HEK293T (cell line): ENCODE data around the gene PPP1R27.

Experiments
- CTCF ChIA-PET: fragments of 350-600 bp; formaldehyde crosslinking; extraction: SDS; loops from one replicate; lab custom pipeline; 2021; ENCODE audit warnings: antibody characterized with exemption, inconsistent platforms; lab: Yijun Ruan, JAX
- POLR2A ChIA-PET: fragments of 350-600 bp; formaldehyde crosslinking; extraction: SDS; loops from one replicate; lab custom pipeline; 2020; ENCODE audit warnings: antibody characterized with exemption, inconsistent platforms; lab: Yijun Ruan, JAX
- DNase-seq: peaks from one replicate; pipeline ENCODE4 v3.0.0; 2012; ENCODE audit warnings: mixed read lengths; ENCODE audit errors: extremely low spot score
- ARNT ChIP-seq: fragments of 450-650 bp; IDR thresholded peaks from 2 replicates; pipeline ENCODE4 v1.6.1; 2017; ENCODE audit warnings: mild to moderate bottlenecking
- BHLHE40 ChIP-seq: fragments of 450-650 bp; IDR thresholded peaks from 2 replicates; pipeline ENCODE4 v1.6.1; 2016; ENCODE audit warnings: mild to moderate bottlenecking, moderate library complexity, borderline replicate concordance
- CTBP1 ChIP-seq: fragments of 450-650 bp; IDR thresholded peaks from 2 replicates; pipeline ENCODE4 v1.6.1; 2016; ENCODE audit warnings: borderline replicate concordance
- ELF4 ChIP-seq: fragments of 450-650 bp; IDR thresholded peaks from 2 replicates; pipeline ENCODE4 v1.6.1; 2017; ENCODE audit warnings: antibody characterized with exemption
- FOXA1 ChIP-seq: fragments of 450-650 bp; IDR thresholded peaks from 2 replicates; pipeline ENCODE4 v1.6.1; 2016; ENCODE audit warnings: mild to moderate bottlenecking
- FOXK2 ChIP-seq: fragments of 450-650 bp; IDR thresholded peaks from 2 replicates; pipeline ENCODE4 v1.6.1; 2016; ENCODE audit warnings: mild to moderate bottlenecking
- FOXM1 ChIP-seq: fragments of 450-650 bp; IDR thresholded peaks from 2 replicates; pipeline ENCODE4 v1.6.1; 2017; ENCODE audit warnings: mild to moderate bottlenecking, borderline replicate concordance
- HDGF ChIP-seq: fragments of 450-650 bp; IDR thresholded peaks from 2 replicates; pipeline ENCODE4 v1.6.1; 2017; ENCODE audit warnings: antibody characterized with exemption, borderline replicate concordance
- L3MBTL2 ChIP-seq: fragments of 450-650 bp; conservative IDR thresholded peaks from 2 replicates; pipeline ENCODE4 v1.6.1; 2016; ENCODE audit warnings: mild to moderate bottlenecking
- LEF1 ChIP-seq: fragments of 450-650 bp; IDR thresholded peaks from 2 replicates; pipeline ENCODE4 v1.6.1; 2017; ENCODE audit warnings: mild to moderate bottlenecking, borderline replicate concordance
- NFRKB ChIP-seq: fragments of 450-650 bp; IDR thresholded peaks from 2 replicates; pipeline ENCODE4 v1.6.1; 2016; ENCODE audit warnings: mild to moderate bottlenecking, moderate library complexity
- PKNOX1 ChIP-seq: fragments of 450-650 bp; IDR thresholded peaks from 2 replicates; pipeline ENCODE4 v1.6.1; 2016
- SP1 ChIP-seq: fragments of 450-650 bp; IDR thresholded peaks from 2 replicates; pipeline ENCODE4 v1.6.1; 2017
- SUZ12 ChIP-seq: fragments of 450-650 bp; IDR thresholded peaks from 2 replicates; pipeline ENCODE4 v1.6.1; 2016; ENCODE audit warnings: mild to moderate bottlenecking
- TARDBP ChIP-seq: fragments of 450-650 bp; IDR thresholded peaks from 2 replicates; pipeline ENCODE4 v1.6.1; 2016
- ZNF384 ChIP-seq: fragments of 450-650 bp; IDR thresholded peaks from 2 replicates; pipeline ENCODE4 v1.6.1; 2016

Gene PPP1R27

GRCh38 chr17:81807839-81808238, 27.0 kb downstream of the PPP1R27 start:
- ChIA-PET CTCF (interaction anchor here (1.0 to 1.2 kb wide), 2 partner anchors 25 to 61 kb away, joined by 4 to 7 read pairs; partner anchors contain the start of gene MCRIP1), POLR2A (interaction anchor here (1.4 to 3.7 kb wide), 2 partner anchors 17 to 26 kb away, joined by 4 to 18 read pairs; partner anchors contain the start of genes MCRIP1 and PPP1R27)

GRCh38 chr17:81807210-81807719, 27.6 kb downstream of the PPP1R27 start:
- DNase-seq: no peak
- TF ChIP-seq NFRKB (no peak), CTBP1 (no peak), ELF4 (no peak), LEF1 (no peak), FOXK2 (no peak), HDGF (no peak), ARNT (no peak), FOXA1 (no peak), BHLHE40 (no peak), SP1 (no peak), ZNF384 (no peak), L3MBTL2 (no peak), FOXM1 (no peak), TARDBP (no peak), PKNOX1 (no peak), SUZ12 (no peak)
- ChIA-PET CTCF (interaction anchor here (1.0 kb wide), 1 partner anchor 62 kb away, joined by 4 read pairs; no protein-coding TSS in a partner anchor), POLR2A (interaction anchor here (1.4 to 3.7 kb wide), 2 partner anchors 18 to 26 kb away, joined by 4 to 18 read pairs; partner anchors contain the start of genes MCRIP1 and PPP1R27)

More at GRCh38 chr17:81807839-81808238, 27.0 kb downstream of the PPP1R27 start:
- TF ChIP-seq ARNT (no peak), ELF4 (no peak), L3MBTL2 (no peak), SUZ12 (no peak), LEF1 (no peak), FOXK2 (no peak), BHLHE40 (no peak), ZNF384 (no peak), CTBP1 (no peak), PKNOX1 (no peak)
- no peak for DNase-seq

GRCh38 chr17:81806461-81807209, 28.2 kb downstream of the PPP1R27 start:
- POLR2A ChIA-PET: interaction anchor here (1.4 to 3.7 kb wide), 2 partner anchors 18 to 27 kb away, joined by 4 to 18 read pairs; partner anchors contain the start of genes MCRIP1 and PPP1R27
- no peak for TF ChIP-seq FOXM1
- TF ChIP-seq NFRKB: no peak
- no peak for TF ChIP-seq HDGF
- no peak for TF ChIP-seq FOXK2
- no peak for TF ChIP-seq ELF4
- no peak for TF ChIP-seq LEF1
- no peak for TF ChIP-seq BHLHE40
- no peak for TF ChIP-seq ARNT
- TF ChIP-seq FOXA1: no peak
- TF ChIP-seq CTBP1: no peak
- TF ChIP-seq L3MBTL2: no peak
- no peak for TF ChIP-seq ZNF384
- TF ChIP-seq SP1: no peak
- no peak for TF ChIP-seq TARDBP
- no peak for TF ChIP-seq PKNOX1
- TF ChIP-seq SUZ12: no peak
- CTCF ChIA-PET: interaction anchor here (1.0 kb wide), 1 partner anchor 63 kb away, joined by 4 read pairs; no protein-coding TSS in a partner anchor
- no peak for DNase-seq

- POLR2A ChIA-PET: interaction anchor here (3.7 kb wide), 1 partner anchor 27 kb away, joined by 18 read pairs; the partner anchor contains the start of genes MCRIP1 and PPP1R27
- no peak for TF ChIP-seq PKNOX1
- no peak for TF ChIP-seq SUZ12
- TF ChIP-seq BHLHE40: no peak
- no peak for TF ChIP-seq FOXK2
- no peak for TF ChIP-seq FOXM1
- no peak for TF ChIP-seq TARDBP
- TF ChIP-seq ARNT: no peak
- TF ChIP-seq HDGF: no peak
- TF ChIP-seq ELF4: no peak
- TF ChIP-seq NFRKB: no peak
- CTCF ChIA-PET: no interaction called here
- no peak for DNase-seq
Observed at GRCh38 chr17:81805707-81806460, 29.0 kb downstream of the PPP1R27 start.
